IPS-20b (cell line): ENCODE data around the gene TCF7L1.
A peak's percentile ranks its signal among the peaks of the same experiment; 100 is the strongest.

Experiments
- H3K27ac ChIP-seq: one replicate; pipeline ENCODE4 v1.5.1; 2013; ENCODE audit warnings: low read length
- H3K27me3 ChIP-seq: 2 replicates; pipeline ENCODE4 v1.6.1; 2013; ENCODE audit warnings: mild to moderate bottlenecking, low read length, inconsistent platforms; ENCODE audit not compliant: insufficient read depth
- H3K36me3 ChIP-seq: 2 replicates; pipeline ENCODE4 v1.6.1; 2013; ENCODE audit warnings: low read depth, mild to moderate bottlenecking, inconsistent platforms, low read length, moderate library complexity; ENCODE audit not compliant: insufficient read depth
- H3K4me1 ChIP-seq: 2 replicates; pipeline ENCODE4 v1.6.1; 2013; ENCODE audit warnings: mild to moderate bottlenecking, control low read depth, inconsistent platforms, low read length, moderate library complexity; ENCODE audit not compliant: insufficient read depth
- H3K4me3 ChIP-seq: 2 replicates; pipeline ENCODE4 v1.5.1; 2013; ENCODE audit warnings: mild to moderate bottlenecking, low read length, inconsistent platforms
- H3K9ac ChIP-seq: 2 replicates; pipeline ENCODE4 v1.6.1; 2013; ENCODE audit warnings: low read depth, mild to moderate bottlenecking, inconsistent platforms, low read length, moderate library complexity
- H3K9me3 ChIP-seq: 2 replicates; pipeline ENCODE4 v1.6.1; 2013; ENCODE audit warnings: mild to moderate bottlenecking, low read depth, low read length, inconsistent platforms; ENCODE audit not compliant: insufficient read depth

The TCF7L1 gene

GRCh38 chr2:85234868-85235267, 101.7 kb downstream of the TCF7L1 start:
- no peak overlapping the region for H3K9ac ChIP-seq
- no peak overlapping the region for H3K27ac ChIP-seq
- peaks cover 67% of the 10 kb centered on the region for H3K4me1 ChIP-seq
- no peaks in the 10 kb centered on the region for H3K27me3 ChIP-seq
- H3K36me3 ChIP-seq = peaks cover 9% of the 10 kb centered on the region; the same call in 1 of the 2 replicates
- peak overlapping the region; percentile 7; the same call in 1 of the 2 replicates for H3K4me3 ChIP-seq
- no peaks in the 10 kb centered on the region for H3K9me3 ChIP-seq

GRCh38 chr2:85235281-85235680, 102.1 kb downstream of the TCF7L1 start:
- Histone ChIP-seq H3K9me3 (no peaks in the 10 kb centered on the region), H3K9ac (no peak overlapping the region), H3K27ac (peak overlapping the region; percentile 2), H3K27me3 (no peaks in the 10 kb centered on the region), H3K4me3 (peak overlapping the region; percentile 7; the same call in 1 of the 2 replicates), H3K4me1 (peaks cover 67% of the 10 kb centered on the region), H3K36me3 (peaks cover 9% of the 10 kb centered on the region; the same call in 1 of the 2 replicates)

GRCh38 chr2:85236084-85236483, 102.9 kb downstream of the TCF7L1 start:
- no peak overlapping the region for H3K27ac ChIP-seq
- H3K9ac ChIP-seq = peak overlapping the region; percentile 9; the same call in 1 of the 2 replicates
- H3K27me3 ChIP-seq = no peaks in the 10 kb centered on the region
- H3K4me3 ChIP-seq = no peak overlapping the region
- no peaks in the 10 kb centered on the region for H3K9me3 ChIP-seq
- H3K36me3 ChIP-seq = peaks cover 9% of the 10 kb centered on the region; the same call in 1 of the 2 replicates
- peaks cover 60% of the 10 kb centered on the region for H3K4me1 ChIP-seq

- Histone ChIP-seq H3K9ac (peak overlapping the region; percentile 76), H3K36me3 (peaks cover 9% of the 10 kb centered on the region; the same call in 1 of the 2 replicates), H3K4me1 (peaks cover 55% of the 10 kb centered on the region), H3K27ac (peak overlapping the region; percentile 95), H3K4me3 (peak overlapping the region; percentile 57), H3K9me3 (no peaks in the 10 kb centered on the region), H3K27me3 (no peaks in the 10 kb centered on the region)
Measured at GRCh38 chr2:85237849-85238565, 104.8 kb downstream of the TCF7L1 start.

- H3K4me1 ChIP-seq = peaks cover 61% of the 10 kb centered on the region
- peak overlapping the region; percentile 95 for H3K27ac ChIP-seq
- no peaks in the 10 kb centered on the region for H3K9me3 ChIP-seq
- peak overlapping the region; percentile 76; the same call in 1 of the 2 replicates for H3K9ac ChIP-seq
- peak overlapping the region; percentile 57; the same call in 1 of the 2 replicates for H3K4me3 ChIP-seq
- peaks cover 6% of the 10 kb centered on the region; the same call in 1 of the 2 replicates for H3K36me3 ChIP-seq
- no peaks in the 10 kb centered on the region for H3K27me3 ChIP-seq
Measured at GRCh38 chr2:85238607-85239006, 105.4 kb downstream of the TCF7L1 start.

- Histone ChIP-seq H3K9ac (no peak overlapping the region), H3K4me1 (peaks cover 62% of the 10 kb centered on the region), H3K27ac (no peak overlapping the region)
Measured at GRCh38 chr2:85239102-85239501, 105.9 kb downstream of the TCF7L1 start.

GRCh38 chr2:85240055-85240454, 106.9 kb downstream of the TCF7L1 start:
- H3K27me3 ChIP-seq = no peaks in the 10 kb centered on the region
- no peak overlapping the region for H3K9ac ChIP-seq
- H3K36me3 ChIP-seq = no peaks in the 10 kb centered on the region
- no peaks in the 10 kb centered on the region for H3K9me3 ChIP-seq
- H3K4me1 ChIP-seq = peaks cover 55% of the 10 kb centered on the region
- H3K27ac ChIP-seq = no peak overlapping the region
- no peak overlapping the region for H3K4me3 ChIP-seq

More at GRCh38 chr2:85239102-85239501, 105.9 kb downstream of the TCF7L1 start:
- Histone ChIP-seq H3K36me3 (peaks cover 4% of the 10 kb centered on the region; the same call in 1 of the 2 replicates), H3K9me3 (no peaks in the 10 kb centered on the region), H3K27me3 (no peaks in the 10 kb centered on the region), H3K4me3 (no peak overlapping the region)

- Histone ChIP-seq H3K4me3 (no peak overlapping the region), H3K36me3 (no peaks in the 10 kb centered on the region), H3K27me3 (no peaks in the 10 kb centered on the region), H3K27ac (no peak overlapping the region), H3K9ac (no peak overlapping the region), H3K9me3 (no peaks in the 10 kb centered on the region), H3K4me1 (peaks cover 48% of the 10 kb centered on the region)
Measured at GRCh38 chr2:85242321-85242720, 109.1 kb downstream of the TCF7L1 start.

- Histone ChIP-seq H3K9ac (no peak overlapping the region), H3K9me3 (no peaks in the 10 kb centered on the region), H3K36me3 (no peaks in the 10 kb centered on the region), H3K27me3 (no peaks in the 10 kb centered on the region), H3K27ac (no peak overlapping the region), H3K4me3 (no peak overlapping the region; the same call in 1 of the 2 replicates), H3K4me1 (peaks cover 50% of the 10 kb centered on the region)
Measured at GRCh38 chr2:85243101-85244072, 110.2 kb downstream of the TCF7L1 start.

GRCh38 chr2:85244828-85245227, 111.6 kb downstream of the TCF7L1 start:
- H3K27ac ChIP-seq = no peak overlapping the region
- no peak overlapping the region for H3K4me3 ChIP-seq
- H3K27me3 ChIP-seq = no peaks in the 10 kb centered on the region
- H3K36me3 ChIP-seq = no peaks in the 10 kb centered on the region
- peaks cover 55% of the 10 kb centered on the region for H3K4me1 ChIP-seq
- H3K9me3 ChIP-seq = no peaks in the 10 kb centered on the region
- no peak overlapping the region for H3K9ac ChIP-seq

GRCh38 chr2:85245891-85246290, 112.7 kb downstream of the TCF7L1 start:
- Histone ChIP-seq H3K4me1 (peaks cover 59% of the 10 kb centered on the region), H3K9me3 (no peaks in the 10 kb centered on the region), H3K27ac (no peak overlapping the region), H3K36me3 (no peaks in the 10 kb centered on the region), H3K4me3 (no peak overlapping the region), H3K9ac (no peak overlapping the region), H3K27me3 (no peaks in the 10 kb centered on the region)
